ENCODE results near the gene ANKLE1. TPM values are rescaled to one million over a fixed set of nuclear protein-coding genes. Genes with fewer than 3 reads are reported as not detected.

The ANKLE1 gene
- total RNA-seq, 1 donor from 2014 or later, result 0.13 TPM

GRCh38 chr19:17321655-17322489, 40.2 kb downstream of the ANKLE1 start:
- DNase-seq (no peak), ATAC-seq (ENCODE audit: poor library complexity) (no peak)
- intact Hi-C loops (cut with DNase I), result no loop called here

- intact Hi-C loops (cut with DNase I), result no loop called here
- DNase-seq (no peak), ATAC-seq (ENCODE audit: poor library complexity) (no peak)
Observed at GRCh38 chr19:17322854-17323253, 41.2 kb downstream of the ANKLE1 start.

GRCh38 chr19:17323300-17323963, 41.7 kb downstream of the ANKLE1 start:
- DNase-seq, result no peak
- intact Hi-C loops (cut with DNase I), result no loop called here
- no peak for ATAC-seq (ENCODE audit: poor library complexity)

DNA sequence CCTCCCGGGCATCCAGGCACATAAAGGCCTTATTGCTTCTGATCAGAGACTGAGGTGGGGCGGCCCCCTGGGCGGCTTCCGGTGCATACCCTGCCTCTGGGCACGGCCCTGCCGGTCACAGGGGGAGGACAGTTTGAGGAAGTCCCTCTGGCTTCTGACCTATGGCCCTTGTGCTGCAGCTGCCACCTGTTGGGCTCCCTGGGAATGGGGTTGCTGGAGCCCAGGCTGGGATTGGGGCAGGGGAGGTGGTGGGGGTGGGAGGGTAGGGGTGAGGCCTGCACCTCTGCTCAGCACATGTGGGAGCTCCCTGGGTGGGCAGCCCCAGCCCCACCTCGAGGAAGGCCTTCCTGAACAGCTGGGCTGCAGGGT, 42.2 kb downstream of the ANKLE1 start:
- no peak for DNase-seq

GRCh38 chr19:17324357-17325114, 42.8 kb downstream of the ANKLE1 start:
- intact Hi-C loops (cut with DNase I), result no loop called here
- DNase-seq (no peak), ATAC-seq (ENCODE audit: poor library complexity) (no peak)

More for the DNA sequence above, 42.2 kb downstream of the ANKLE1 start:
- no peak for ATAC-seq (ENCODE audit: poor library complexity)
- intact Hi-C loops (cut with DNase I), result no loop called here

GRCh38 chr19:17325133-17325532, 43.4 kb downstream of the ANKLE1 start:
- DNase-seq (no peak), ATAC-seq (ENCODE audit: poor library complexity) (no peak)
- intact Hi-C loops (cut with DNase I), result no loop called here

- DNase-seq, result peak; percentile 79
- ATAC-seq (ENCODE audit: poor library complexity), result peak; percentile 17
- intact Hi-C loops (cut with DNase I), result no loop called here
Observed at GRCh38 chr19:17325881-17326594, 44.3 kb downstream of the ANKLE1 start.

DNA sequence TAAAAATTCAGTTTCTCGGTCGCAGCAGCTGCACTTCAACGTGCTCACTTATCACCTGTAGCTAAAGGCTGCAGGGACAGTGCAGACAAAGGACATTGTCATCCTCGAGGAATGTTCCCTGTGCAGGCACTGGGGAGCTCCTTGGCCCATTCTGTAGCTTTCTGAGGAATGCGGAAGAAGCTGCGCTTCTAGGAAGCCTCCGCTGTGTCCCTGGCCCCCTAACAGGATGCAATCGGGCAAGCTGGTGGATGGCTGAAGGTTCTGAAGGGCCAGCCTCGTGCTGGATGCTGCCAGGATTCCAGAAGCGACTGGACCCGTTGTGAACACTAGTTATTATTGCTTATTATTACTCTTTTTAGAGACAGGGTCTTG, 44.9 kb downstream of the ANKLE1 start:
- DNase-seq, result no peak
- no peak for ATAC-seq (ENCODE audit: poor library complexity)
- intact Hi-C loops (cut with DNase I), result no loop called here

- intact Hi-C loops (cut with DNase I), result no loop called here
- ATAC-seq (ENCODE audit: poor library complexity) (no peak), DNase-seq (no peak)
Observed at GRCh38 chr19:17327068-17327653, 45.5 kb downstream of the ANKLE1 start.

DNA sequence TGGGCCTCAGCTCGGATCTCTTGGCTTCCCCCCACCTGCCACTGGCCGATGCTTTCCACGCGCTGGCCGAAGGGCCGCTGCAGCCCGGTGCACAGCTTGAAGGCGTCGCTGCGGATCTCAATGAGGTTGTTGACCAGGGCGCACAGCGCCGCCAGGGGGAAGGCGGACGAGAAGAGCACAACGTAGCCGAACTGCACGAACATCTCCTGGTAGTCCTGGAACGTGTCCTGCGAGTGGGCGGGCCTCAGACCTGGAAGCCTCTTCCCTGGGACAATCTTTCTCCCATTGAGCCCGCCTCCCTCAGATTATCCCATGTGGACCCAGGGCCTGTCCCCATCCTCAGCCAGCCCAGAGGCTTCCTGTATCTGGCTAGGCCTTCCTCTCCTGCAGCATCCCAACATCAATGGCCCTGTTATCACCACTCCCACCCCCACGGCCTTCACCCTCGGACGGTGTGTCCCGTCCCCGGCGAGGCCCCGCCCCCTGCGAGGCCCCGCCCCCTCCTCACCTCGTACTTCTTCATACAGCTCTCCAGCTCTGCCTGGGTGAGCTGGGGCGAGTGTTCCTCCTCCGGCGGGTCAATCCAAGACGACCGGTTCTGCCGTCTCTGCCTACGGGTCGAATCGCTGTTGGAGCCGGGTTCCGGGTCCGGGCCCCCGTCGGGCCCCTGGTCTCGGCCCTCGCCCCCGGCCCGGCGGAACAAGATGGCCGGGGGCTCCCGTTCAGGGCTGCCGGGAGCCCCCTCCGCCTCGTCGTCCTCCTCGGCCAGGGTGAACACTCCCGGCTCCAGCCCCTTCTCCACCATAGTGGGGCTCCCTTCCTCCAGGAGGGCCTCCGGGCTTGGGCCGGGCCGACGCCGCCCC, 46.2 kb downstream of the ANKLE1 start:
- intact Hi-C loops (cut with DNase I), result no loop called here
- peak; percentile 19 for ATAC-seq (ENCODE audit: poor library complexity)
- DNase-seq, result peak; percentile 57

- ATAC-seq (ENCODE audit: poor library complexity), result no peak
- no peak for DNase-seq
- intact Hi-C loops (cut with DNase I), result no loop called here
Observed at GRCh38 chr19:17328517-17329365, 47.0 kb downstream of the ANKLE1 start.

DNA sequence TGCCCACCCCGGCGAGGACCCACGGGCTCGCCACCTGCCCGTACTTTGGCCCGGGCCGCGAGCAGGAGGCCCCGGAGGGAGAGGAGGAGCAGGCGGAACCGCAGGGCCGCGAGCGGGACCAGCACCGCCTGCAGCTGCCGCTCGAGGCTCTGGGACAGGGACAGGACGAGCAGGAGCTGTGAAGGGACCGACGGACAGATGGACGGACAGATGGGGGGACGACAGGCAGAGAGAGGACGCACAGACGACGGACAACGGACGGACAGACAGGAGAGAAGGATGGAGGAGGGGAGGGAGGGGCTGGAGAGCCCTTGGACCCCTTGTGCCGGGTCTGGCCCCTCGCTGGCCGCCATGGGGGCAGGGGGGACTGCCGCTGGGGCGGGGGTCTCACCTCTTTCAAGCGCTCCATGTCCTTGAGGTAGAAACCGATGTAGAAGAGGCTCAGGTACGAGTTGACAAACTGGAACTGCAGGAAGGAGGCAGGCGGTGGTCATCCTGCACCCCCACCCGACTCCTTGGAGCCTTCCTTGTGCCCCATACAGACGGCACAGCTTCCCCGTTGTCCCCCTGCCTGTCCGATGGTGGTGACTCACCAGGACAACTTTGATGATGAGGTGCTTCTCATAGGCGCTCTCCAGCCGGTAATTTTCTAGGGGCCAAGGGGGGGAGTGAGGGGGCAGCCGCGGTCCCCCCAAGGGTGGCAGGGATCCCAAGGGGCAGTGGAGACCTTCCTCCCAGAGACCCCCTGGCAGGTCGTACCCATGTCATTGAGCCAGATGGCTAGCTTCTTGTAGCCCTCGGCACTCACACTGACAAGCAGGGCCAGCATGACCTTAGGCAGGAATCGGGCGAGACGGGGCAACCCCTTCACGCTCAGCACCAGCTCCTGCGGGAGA, 47.9 kb downstream of the ANKLE1 start:
- DNase-seq (no peak), ATAC-seq (ENCODE audit: poor library complexity) (no peak)
- intact Hi-C loops (cut with DNase I), result no loop called here

DNA sequence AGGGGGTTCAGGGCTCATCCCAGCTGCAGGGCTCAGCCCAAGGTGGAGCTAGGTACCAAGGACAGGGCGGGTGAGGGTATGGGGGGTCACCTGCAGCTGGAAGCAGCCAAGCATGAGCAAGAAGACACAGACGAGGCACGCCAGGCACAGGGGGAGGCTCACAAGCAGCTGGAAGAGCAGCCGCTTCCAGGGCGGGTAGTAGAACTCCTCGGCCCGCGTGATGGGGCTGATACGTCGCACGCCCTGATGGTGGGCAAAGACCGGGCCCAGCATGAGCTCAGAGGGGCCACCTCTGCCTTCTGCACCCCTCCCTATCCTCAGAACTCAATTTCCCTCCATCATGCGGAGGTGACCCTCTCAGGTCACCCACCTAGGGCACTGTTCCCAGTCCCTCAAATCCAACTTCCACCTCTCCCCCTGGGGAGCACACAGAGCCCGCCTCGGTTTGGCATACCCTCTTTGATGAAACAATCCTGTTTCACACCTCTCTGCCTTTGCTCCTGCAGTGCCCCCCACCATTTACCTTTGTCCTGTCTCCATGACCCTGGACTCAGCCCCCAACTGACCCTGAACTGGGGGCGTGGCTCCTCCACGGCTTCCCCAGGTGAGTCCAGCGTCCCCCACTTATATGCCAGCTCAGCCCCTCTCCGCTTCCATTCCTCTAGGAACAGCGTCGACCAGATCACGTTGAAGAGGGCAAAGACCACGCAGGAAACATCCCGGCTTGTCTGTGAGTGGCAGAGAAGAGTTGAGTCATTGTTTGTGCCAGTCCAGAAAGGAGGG, 48.8 kb downstream of the ANKLE1 start:
- ATAC-seq (ENCODE audit: poor library complexity) (no peak), DNase-seq (no peak)
- intact Hi-C loops (cut with DNase I), result no loop called here

GRCh38 chr19:17331045-17331558, 49.4 kb downstream of the ANKLE1 start:
- intact Hi-C loops (cut with DNase I), result no loop called here
- DNase-seq (no peak), ATAC-seq (ENCODE audit: poor library complexity) (no peak)

DNA sequence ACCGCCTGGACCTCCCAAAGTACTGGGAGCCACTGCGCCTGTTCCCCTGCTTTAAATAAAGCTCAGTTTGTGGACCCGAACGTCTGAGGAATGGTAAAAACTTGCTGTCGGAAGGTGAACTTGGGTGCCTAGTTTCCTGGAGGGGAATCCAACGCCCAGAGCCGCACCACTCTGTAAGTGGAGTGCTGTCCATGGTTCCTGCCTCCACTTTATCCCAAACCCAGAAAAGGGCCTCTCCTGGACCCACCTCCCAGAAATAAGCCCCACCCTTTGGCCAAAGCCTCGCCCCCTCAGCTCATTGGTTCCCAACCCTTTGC, 50.6 kb downstream of the ANKLE1 start:
- intact Hi-C loops (cut with DNase I), result no loop called here
- DNase-seq (no peak), ATAC-seq (ENCODE audit: poor library complexity) (no peak)
